Measurements from ENCODE around the gene FOXL3. TPM values are rescaled to one million over a fixed set of nuclear protein-coding genes. Genes with fewer than 3 reads are reported as not detected.

Gene FOXL3
- total RNA-seq, 1 experiment from 2014 or later: not detected

DNA sequence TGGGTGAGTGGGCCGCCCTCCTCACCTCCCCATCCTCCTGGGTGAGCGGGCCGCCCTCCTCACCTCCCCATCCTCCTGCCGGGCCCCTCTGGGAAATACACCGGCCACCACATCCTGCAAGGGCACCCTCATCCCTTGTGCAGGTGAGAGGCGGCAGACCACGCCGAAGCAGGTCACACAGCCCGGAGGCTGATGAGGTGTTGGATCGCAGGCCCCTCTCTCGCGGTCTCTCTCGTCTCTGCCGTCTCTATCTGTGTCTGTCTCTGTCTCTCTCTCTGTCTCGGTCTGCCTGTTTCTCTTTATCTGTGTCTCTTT is 30.8 kb upstream of the FOXL3 start:
- DNase-seq: no peak
- no peak overlapping the region for H3K56ac ChIP-seq (ENCODE audit: insufficient read length, low read depth, low read length)
- H3K14ac ChIP-seq (ENCODE audit: insufficient read depth, low read length): no peak overlapping the region
- no peaks in the 10 kb centered on the region for H3K79me2 ChIP-seq (ENCODE audit: insufficient read depth, low read length)
- H3K4me2 ChIP-seq (ENCODE audit: insufficient read depth, insufficient read length, low read length): no peak overlapping the region
- peaks cover 17% of the 10 kb centered on the region for H3K27me3 Mint-ChIP-seq (ENCODE audit: low read depth)
- WGBS (ENCODE audit: extremely low coverage, insufficient read length, low lambda C conversion rate): no CpG with 5 or more reads among the region's 15 CpGs
- H3K79me1 ChIP-seq (ENCODE audit: insufficient read depth, low read depth, low read length, poor library complexity, severe bottlenecking): no peaks in the 10 kb centered on the region
- no peaks in the 10 kb centered on the region for H4K20me1 ChIP-seq (ENCODE audit: control insufficient read depth, insufficient read depth, insufficient read length)
- H4K8ac ChIP-seq (replicated peaks; ENCODE audit: insufficient read length, low read depth, low read length): no peak overlapping the region
- no peak overlapping the region for H3T11ph ChIP-seq (ENCODE audit: low read length)
- H2BK20ac ChIP-seq (ENCODE audit: low read depth, low read length, poor library complexity, severe bottlenecking): no peak overlapping the region
- no peak overlapping the region for H3K27ac Mint-ChIP-seq
- no peak overlapping the region for H4K91ac ChIP-seq (ENCODE audit: insufficient read length, low read depth, low read length)
- no peak overlapping the region for H2AK5ac ChIP-seq (ENCODE audit: insufficient read length, low read length)
- no peak overlapping the region for H2BK120ac ChIP-seq (ENCODE audit: low read depth, low read length, poor library complexity, severe bottlenecking)
- no peak overlapping the region for H4K5ac ChIP-seq (ENCODE audit: insufficient read length, low read depth, low read length)
- H3K27me3 ChIP-seq (ENCODE audit: insufficient read depth, low read length): no peaks in the 10 kb centered on the region
- no peaks in the 10 kb centered on the region for H3K4me1 ChIP-seq (ENCODE audit: insufficient read depth, low read length)
- no peak overlapping the region for H3K4ac ChIP-seq (ENCODE audit: low read depth, low read length)
- no peak overlapping the region for H3K18ac ChIP-seq (ENCODE audit: insufficient read length, low read depth, low read length)
- H3K4me1 Mint-ChIP-seq: no peaks in the 10 kb centered on the region
- peaks cover 76 to 84% (median 80%) of the 10 kb centered on the region in 3 experiments for H3K36me3 Mint-ChIP-seq (ENCODE audit: insufficient read depth in 1 of 3, low read depth in 3 of 3)
- no peak overlapping the region for H2BK12ac ChIP-seq (ENCODE audit: insufficient read length, low read depth, low read length)
- H2BK5ac ChIP-seq (ENCODE audit: insufficient read length, low read length): no peak overlapping the region
- H3K9me3 ChIP-seq (ENCODE audit: control insufficient read depth, low read depth, low read length): peaks cover 44% of the 10 kb centered on the region
- H3K4me3 Mint-ChIP-seq: peak overlapping the region in 1 of 2 experiments; percentile 2; a peak in 1 of 5 replicates
- no peak overlapping the region for H3K9ac ChIP-seq (ENCODE audit: extremely low read depth, insufficient read length, low read length)
- peaks cover 60 to 84% of the 10 kb centered on the region in 2 experiments for H3K9me3 Mint-ChIP-seq
- no peaks in the 10 kb centered on the region for H3K23me2 ChIP-seq (ENCODE audit: insufficient read length, low read depth, low read length, poor library complexity, severe bottlenecking)
- no peak overlapping the region for H3K27ac ChIP-seq (ENCODE audit: insufficient read length, low read depth, low read length)
- H2AFZ ChIP-seq (ENCODE audit: low read length): no peak overlapping the region
- H2BK15ac ChIP-seq (ENCODE audit: low read depth, low read length): no peak overlapping the region
- TF ChIP-seq, protein P1, sequence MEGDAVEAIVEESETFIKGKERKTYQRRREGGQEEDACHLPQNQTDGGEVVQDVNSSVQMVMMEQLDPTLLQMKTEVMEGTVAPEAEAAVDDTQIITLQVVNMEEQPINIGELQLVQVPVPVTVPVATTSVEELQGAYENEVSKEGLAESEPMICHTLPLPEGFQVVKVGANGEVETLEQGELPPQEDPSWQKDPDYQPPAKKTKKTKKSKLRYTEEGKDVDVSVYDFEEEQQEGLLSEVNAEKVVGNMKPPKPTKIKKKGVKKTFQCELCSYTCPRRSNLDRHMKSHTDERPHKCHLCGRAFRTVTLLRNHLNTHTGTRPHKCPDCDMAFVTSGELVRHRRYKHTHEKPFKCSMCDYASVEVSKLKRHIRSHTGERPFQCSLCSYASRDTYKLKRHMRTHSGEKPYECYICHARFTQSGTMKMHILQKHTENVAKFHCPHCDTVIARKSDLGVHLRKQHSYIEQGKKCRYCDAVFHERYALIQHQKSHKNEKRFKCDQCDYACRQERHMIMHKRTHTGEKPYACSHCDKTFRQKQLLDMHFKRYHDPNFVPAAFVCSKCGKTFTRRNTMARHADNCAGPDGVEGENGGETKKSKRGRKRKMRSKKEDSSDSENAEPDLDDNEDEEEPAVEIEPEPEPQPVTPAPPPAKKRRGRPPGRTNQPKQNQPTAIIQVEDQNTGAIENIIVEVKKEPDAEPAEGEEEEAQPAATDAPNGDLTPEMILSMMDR (conservative IDR thresholded peaks at IDR 0.05): no peak
- H3K23ac ChIP-seq (ENCODE audit: insufficient read length, low read depth, low read length): no peak overlapping the region
